GM12892 (cell line): Measurements from ENCODE around the gene PSAT1.

Experiments
- DNase-seq: peaks from one replicate; pipeline ENCODE4 v3.0.0; 2011; ENCODE audit not compliant: insufficient read length
- FAIRE-seq: peaks from 2 replicates; lab custom pipeline; 2011; peaks lifted over from hg19 to GRCh38; lab: Jason Lieb, UNC
- POLR2A ChIP-seq: IDR thresholded peaks from 2 replicates; pipeline ENCODE4 v1.6.1; 2011; ENCODE audit warnings: low read depth, low read length, control low read depth
- POLR2AphosphoS5 ChIP-seq: IDR thresholded peaks from 2 replicates; pipeline ENCODE4 v1.6.1; 2011; ENCODE audit warnings: low read depth, low read length, control low read depth
- TAF1 ChIP-seq: IDR thresholded peaks from 2 replicates; pipeline ENCODE4 v1.6.1; 2011; ENCODE audit warnings: low read depth, mild to moderate bottlenecking, control low read depth, low read length, borderline replicate concordance

PSAT1 gene

GRCh38 chr9:78324682-78325081 is 27.8 kb downstream of the PSAT1 start:
- DNase-seq = no peak
- TF ChIP-seq TAF1 (no peak), POLR2AphosphoS5 (no peak), POLR2A (no peak)
- FAIRE-seq = no peak

- FAIRE-seq (no peak), DNase-seq (no peak)
- TF ChIP-seq POLR2AphosphoS5 (no peak), TAF1 (no peak), POLR2A (no peak)
These were observed 28.4 kb downstream of the PSAT1 start for GRCh38 chr9:78325343-78325742.

GRCh38 chr9:78325846-78326360 is 29.0 kb downstream of the PSAT1 start:
- FAIRE-seq = no peak
- TF ChIP-seq TAF1 (no peak), POLR2AphosphoS5 (no peak), POLR2A (no peak)
- no peak for DNase-seq

- TF ChIP-seq POLR2A (no peak), POLR2AphosphoS5 (no peak)
- FAIRE-seq = no peak
- no peak for DNase-seq
These were observed 29.6 kb downstream of the PSAT1 start for GRCh38 chr9:78326564-78326963.

GRCh38 chr9:78332381-78332780 is 35.5 kb downstream of the PSAT1 start:
- no peak for DNase-seq
- TF ChIP-seq TAF1 (no peak), POLR2A (no peak), POLR2AphosphoS5 (no peak)
- no peak for FAIRE-seq

- no peak for TF ChIP-seq POLR2AphosphoS5
- no peak for TF ChIP-seq POLR2A
- no peak for TF ChIP-seq TAF1
- FAIRE-seq (no peak), DNase-seq (no peak)
These were observed 51.9 kb downstream of the PSAT1 start for GRCh38 chr9:78348848-78349247.

- FAIRE-seq (no peak), DNase-seq (no peak)
- TF ChIP-seq POLR2A (no peak), POLR2AphosphoS5 (no peak), TAF1 (no peak)
These were observed 54.9 kb downstream of the PSAT1 start for GRCh38 chr9:78351816-78352215.

- no peak for FAIRE-seq
- no peak for TF ChIP-seq TAF1
- no peak for TF ChIP-seq POLR2A
- no peak for TF ChIP-seq POLR2AphosphoS5
- DNase-seq = no peak
These were observed 57.5 kb downstream of the PSAT1 start for GRCh38 chr9:78354324-78354973.

GRCh38 chr9:78354989-78355388 is 58.1 kb downstream of the PSAT1 start:
- FAIRE-seq (no peak), DNase-seq (no peak)
- no peak for TF ChIP-seq POLR2AphosphoS5
- TF ChIP-seq POLR2A = no peak
- TF ChIP-seq TAF1 = no peak

- no peak for FAIRE-seq
- TF ChIP-seq TAF1 (no peak), POLR2AphosphoS5 (no peak), POLR2A (no peak)
- DNase-seq = no peak
These were observed 59.7 kb downstream of the PSAT1 start for GRCh38 chr9:78356634-78357033.

- FAIRE-seq = no peak
These were observed 60.4 kb downstream of the PSAT1 start for GRCh38 chr9:78357165-78357873.

More at GRCh38 chr9:78357165-78357873, 60.4 kb downstream of the PSAT1 start:
- peak; percentile 13 for DNase-seq
- TF ChIP-seq POLR2A (no peak), POLR2AphosphoS5 (no peak), TAF1 (no peak)
